Endothelial cell of umbilical vein (primary cell): ENCODE measurements around the gene TEAD4. TPM values are rescaled to one million over a fixed set of nuclear protein-coding genes. Genes with fewer than 3 reads are reported as not detected.

Source experiments
- BruUV-seq: library from RNA; stranded (reverse); fragments of 400-500 nt; replicated peaks from 2 replicates; lab custom pipeline; 2021; lab: Mats Ljungman, UMichigan
- CTCF ChIA-PET: fragments of 300-600, 350-600 bp; sonication (Branson Sonifier 250); formaldehyde crosslinking; loops from one replicate; lab custom pipeline; 2021; ENCODE audit warnings: antibody characterized with exemption, inconsistent platforms; lab: Charles Lee
- POLR2A ChIA-PET: fragments of 300-600, 350-600 bp; sonication (Branson Sonifier 250); formaldehyde crosslinking; loops from one replicate; lab custom pipeline; 2021; ENCODE audit warnings: antibody characterized with exemption, inconsistent platforms; lab: Charles Lee
- DNase-seq: peaks from one replicate; pipeline ENCODE4 v3.0.0-alpha.2; 2011; ENCODE audit warnings: low read depth, low spot score
- FAIRE-seq: peaks from 2 replicates; lab custom pipeline; 2011; peaks lifted over from hg19 to GRCh38; lab: Jason Lieb, UNC
- H2AFZ ChIP-seq: 2 replicates; pipeline ENCODE4 v1.6.0; 2012; ENCODE audit warnings: low read depth, low read length, control low read depth, inconsistent platforms
- H3K27ac ChIP-seq: 2 replicates; pipeline ENCODE4 v1.5.1; 2011; ENCODE audit warnings: low read depth, mild to moderate bottlenecking, control low read depth, low read length, moderate library complexity; ENCODE audit not compliant: insufficient read depth
- H3K27me3 ChIP-seq, 2 experiments: 2 replicates each; pipeline versions ENCODE4 v1.6.0 to v1.6.1; 2011; ENCODE audit warnings: low read length in 2 of 2, mixed read lengths in 1 of 2; ENCODE audit not compliant: control insufficient read depth in 2 of 2, insufficient read depth in 2 of 2
- H3K36me3 ChIP-seq, 2 experiments: 2 replicates in 1 of 2; 3 replicates in 1 of 2; pipeline ENCODE4 v1.5.1; 2011; ENCODE audit warnings: low read length in 2 of 2, mild to moderate bottlenecking in 1 of 2, moderate library complexity in 1 of 2; ENCODE audit not compliant: control insufficient read depth in 2 of 2, insufficient read depth in 2 of 2; ENCODE audit errors: extremely low read depth in 1 of 2
- H3K4me1 ChIP-seq: 3 replicates; pipeline ENCODE4 v1.5.1; 2011; ENCODE audit warnings: mild to moderate bottlenecking, low read length; ENCODE audit not compliant: control insufficient read depth, insufficient read depth; ENCODE audit errors: extremely low read depth
- H3K4me2 ChIP-seq: 2 replicates; pipeline ENCODE4 v1.6.1; 2011; ENCODE audit warnings: low read length, control low read depth, mixed read lengths; ENCODE audit not compliant: insufficient read depth
- H3K4me3 ChIP-seq, 3 experiments: fragments of 200-600 bp in 1 of 3; sonication (generic), shearing (Covaris generic) in 1 of 3; replicated peaks in 1 of 3; 2 replicates each; pipeline ENCODE4 v1.5.1; 2011 to 2016; ENCODE audit warnings: control low read depth in 3 of 3, low read length in 3 of 3, mild to moderate bottlenecking in 2 of 3, inconsistent platforms in 1 of 3, low read depth in 1 of 3, moderate library complexity in 1 of 3; ENCODE audit not compliant: insufficient read depth in 1 of 3
- H3K79me2 ChIP-seq: 2 replicates; pipeline ENCODE4 v1.6.0; 2012; ENCODE audit warnings: low read length, inconsistent platforms; ENCODE audit not compliant: control insufficient read depth, insufficient read depth
- H3K9ac ChIP-seq: replicated peaks from 2 replicates; pipeline ENCODE3; 2011; ENCODE audit warnings: low read length, control low read depth; ENCODE audit not compliant: insufficient read depth; ENCODE audit errors: extremely low read depth
- H3K9me1 ChIP-seq: replicated peaks from 3 replicates; pipeline ENCODE4 v1.6.0; 2011; ENCODE audit warnings: mild to moderate bottlenecking, low read length; ENCODE audit not compliant: control insufficient read depth, insufficient read depth; ENCODE audit errors: extremely low read depth
- H3K9me3 ChIP-seq: replicated peaks from 2 replicates; pipeline ENCODE4 v1.5.1; 2012; ENCODE audit warnings: low read length, inconsistent platforms; ENCODE audit not compliant: control insufficient read depth, insufficient read depth
- H4K20me1 ChIP-seq: replicated peaks from 2 replicates; pipeline ENCODE3; 2011; ENCODE audit warnings: mild to moderate bottlenecking, low read length; ENCODE audit not compliant: control insufficient read depth, insufficient read depth; ENCODE audit errors: extremely low read depth
- EZH2 ChIP-seq: IDR thresholded peaks from 2 replicates; pipeline ENCODE4 v1.6.1; 2012; ENCODE audit warnings: borderline replicate concordance, low read depth, mild to moderate bottlenecking, moderate library complexity, low read length, inconsistent platforms; ENCODE audit not compliant: severe bottlenecking
- FOS ChIP-seq: IDR thresholded peaks from 2 replicates; pipeline ENCODE4 v1.6.1; 2011; ENCODE audit warnings: mild to moderate bottlenecking, low read length, moderate library complexity, borderline replicate concordance; ENCODE audit not compliant: insufficient read depth
- GATA2 ChIP-seq: IDR thresholded peaks from 2 replicates; pipeline ENCODE4 v1.7.0; 2011; ENCODE audit warnings: low read depth, mild to moderate bottlenecking, moderate library complexity, mixed read lengths, low read length; ENCODE audit not compliant: insufficient read length, insufficient read depth
- JUN ChIP-seq: IDR thresholded peaks from 2 replicates; pipeline ENCODE4 v1.6.1; 2011; ENCODE audit warnings: borderline replicate concordance, low read depth; ENCODE audit not compliant: insufficient read length, insufficient read depth
- MYC ChIP-seq: IDR thresholded peaks from one replicate; pipeline ENCODE4 v1.6.1; 2011; ENCODE audit warnings: mild to moderate bottlenecking, low read depth, low read length
- POLR2A ChIP-seq: IDR thresholded peaks from 2 replicates; pipeline ENCODE4 v1.6.1; 2012; ENCODE audit warnings: low read depth, mild to moderate bottlenecking, control low read depth, low read length
- POLR2AphosphoS5 ChIP-seq: IDR thresholded peaks from 2 replicates; pipeline ENCODE4 v1.6.1; 2012; ENCODE audit warnings: low read depth, mild to moderate bottlenecking, control low read depth, low read length, moderate library complexity; ENCODE audit not compliant: insufficient read depth
- dilution Hi-C: fragments of 300-500 bp; cut with MboI; formaldehyde crosslinking; loops from one replicate; pipeline ENCODE4 v1.15.0; 2019; ENCODE audit warnings: low sequenced_read_pairs; ENCODE audit not compliant: extremely low pct_ligation_motif_present
- intact Hi-C: fragments of 100-400 bp; cut with micrococcal nuclease; formaldehyde crosslinking; loops from one replicate; pipeline ENCODE4 v1.10.0; 2022
- polyA plus RNA-seq, 4 experiments: library from polyadenylated mRNA; depleted of rRNA in 3 of 4; stranded (reverse) in 3 of 4; unstranded in 1 of 4; fragments of >200 nt; gene quantifications; 2 replicates each; pipeline versions ENCODE4 v1.2.1 to v1.2.3, GENCODE V29; 2011 to 2012; ENCODE audit warnings: missing spikeins in 1 of 4
- total RNA-seq: library from RNA; stranded (reverse); gene quantifications from 2 replicates; pipeline ENCODE4 v1.2.3, GENCODE V29; 2021
- TF ChIP-seq, protein P1 (sequence below): IDR thresholded peaks from 2 replicates; pipeline ENCODE4 v1.6.1; 2011; ENCODE audit not compliant: insufficient read depth, insufficient read length
- TF ChIP-seq, protein P2 (sequence below), 2 donors: IDR thresholded peaks; 1 replicate in 1 of 2; 2 replicates in 1 of 2; pipeline ENCODE4 v1.5.1; 2011; ENCODE audit warnings: low read length in 2 of 2, mild to moderate bottlenecking in 2 of 2, moderate library complexity in 2 of 2, control low read depth in 1 of 2, inconsistent platforms in 1 of 2, low read depth in 1 of 2; ENCODE audit not compliant: insufficient read depth in 1 of 2; ENCODE audit errors: extremely low read depth in 1 of 2

TEAD4 gene
- total and polyA plus RNA-seq, 2 donors (not counting 3 experiments of a cell fraction or from before 2014, with no cell fraction given): 34.4 to 46.0 TPM

DNA sequence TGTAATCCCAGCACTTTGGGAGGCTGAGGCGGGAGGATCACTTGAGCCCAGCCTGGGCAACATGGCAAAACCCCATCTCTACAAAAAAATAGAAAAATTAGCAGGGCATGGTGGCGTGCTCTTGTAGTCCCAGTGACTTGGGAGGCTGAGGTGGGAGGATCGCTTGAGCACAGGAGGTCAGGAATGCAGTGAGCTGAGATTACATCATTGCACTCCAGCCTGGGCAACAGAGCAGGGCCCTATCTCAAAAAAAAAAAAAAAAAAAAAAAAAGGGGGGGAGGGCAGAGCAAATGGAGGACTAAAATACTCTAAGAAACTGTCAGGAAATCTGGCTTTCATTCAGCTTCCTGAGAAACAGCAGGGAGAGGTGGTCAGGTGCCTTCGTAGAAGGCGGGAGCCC lies 86.3 kb downstream of the TEAD4 start:
- no TSS peak for BruUV-seq
- Histone ChIP-seq H3K36me3 (no peaks in the 10 kb centered on the region), H3K4me1 (no peaks in the 10 kb centered on the region), H3K9me3 (no peaks in the 10 kb centered on the region), H3K9ac (no peak overlapping the region), H3K9me1 (no peaks in the 10 kb centered on the region), H3K79me2 (no peaks in the 10 kb centered on the region), H3K27ac (no peak overlapping the region), H3K27me3 (no peaks in the 10 kb centered on the region), H4K20me1 (no peaks in the 10 kb centered on the region), H2AFZ (no peak overlapping the region), H3K4me2 (no peak overlapping the region), H3K4me3 (no peak overlapping the region)
- intact Hi-C loops: no loop called here
- ChIA-PET POLR2A (no interaction called here), CTCF (interaction anchor here (0.7 to 1.2 kb wide), 2 partner anchors 27 to 160 kb away, joined by 3 to 4 read pairs; no protein-coding TSS in a partner anchor)
- TF ChIP-seq MYC (no peak), GATA2 (no peak), EZH2 (no peak), FOS (no peak), POLR2A (no peak), JUN (no peak), POLR2AphosphoS5 (no peak)
- TF ChIP-seq, protein P1, sequence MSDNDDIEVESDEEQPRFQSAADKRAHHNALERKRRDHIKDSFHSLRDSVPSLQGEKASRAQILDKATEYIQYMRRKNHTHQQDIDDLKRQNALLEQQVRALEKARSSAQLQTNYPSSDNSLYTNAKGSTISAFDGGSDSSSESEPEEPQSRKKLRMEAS: no peak
- TF ChIP-seq, protein P2, sequence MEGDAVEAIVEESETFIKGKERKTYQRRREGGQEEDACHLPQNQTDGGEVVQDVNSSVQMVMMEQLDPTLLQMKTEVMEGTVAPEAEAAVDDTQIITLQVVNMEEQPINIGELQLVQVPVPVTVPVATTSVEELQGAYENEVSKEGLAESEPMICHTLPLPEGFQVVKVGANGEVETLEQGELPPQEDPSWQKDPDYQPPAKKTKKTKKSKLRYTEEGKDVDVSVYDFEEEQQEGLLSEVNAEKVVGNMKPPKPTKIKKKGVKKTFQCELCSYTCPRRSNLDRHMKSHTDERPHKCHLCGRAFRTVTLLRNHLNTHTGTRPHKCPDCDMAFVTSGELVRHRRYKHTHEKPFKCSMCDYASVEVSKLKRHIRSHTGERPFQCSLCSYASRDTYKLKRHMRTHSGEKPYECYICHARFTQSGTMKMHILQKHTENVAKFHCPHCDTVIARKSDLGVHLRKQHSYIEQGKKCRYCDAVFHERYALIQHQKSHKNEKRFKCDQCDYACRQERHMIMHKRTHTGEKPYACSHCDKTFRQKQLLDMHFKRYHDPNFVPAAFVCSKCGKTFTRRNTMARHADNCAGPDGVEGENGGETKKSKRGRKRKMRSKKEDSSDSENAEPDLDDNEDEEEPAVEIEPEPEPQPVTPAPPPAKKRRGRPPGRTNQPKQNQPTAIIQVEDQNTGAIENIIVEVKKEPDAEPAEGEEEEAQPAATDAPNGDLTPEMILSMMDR (IDR thresholded peaks at IDR 0.05; ENCODE audit: extremely low read depth in 1 of 2, insufficient read depth in 1 of 2, low read depth in 1 of 2, low read length in 2 of 2): no peak
- dilution Hi-C loops: no loop called here
- FAIRE-seq (no peak), DNase-seq (no peak)
